ENCODE measurements around the gene NKAIN2. TPM values are rescaled to one million over a fixed set of nuclear protein-coding genes. Genes with fewer than 3 reads are reported as not detected.

NKAIN2 gene
- total and polyA plus RNA-seq, 9 of the 15 experiments (the other 6 are each of a cell fraction or from before 2014, with no cell fraction given), result not detected

DNA sequence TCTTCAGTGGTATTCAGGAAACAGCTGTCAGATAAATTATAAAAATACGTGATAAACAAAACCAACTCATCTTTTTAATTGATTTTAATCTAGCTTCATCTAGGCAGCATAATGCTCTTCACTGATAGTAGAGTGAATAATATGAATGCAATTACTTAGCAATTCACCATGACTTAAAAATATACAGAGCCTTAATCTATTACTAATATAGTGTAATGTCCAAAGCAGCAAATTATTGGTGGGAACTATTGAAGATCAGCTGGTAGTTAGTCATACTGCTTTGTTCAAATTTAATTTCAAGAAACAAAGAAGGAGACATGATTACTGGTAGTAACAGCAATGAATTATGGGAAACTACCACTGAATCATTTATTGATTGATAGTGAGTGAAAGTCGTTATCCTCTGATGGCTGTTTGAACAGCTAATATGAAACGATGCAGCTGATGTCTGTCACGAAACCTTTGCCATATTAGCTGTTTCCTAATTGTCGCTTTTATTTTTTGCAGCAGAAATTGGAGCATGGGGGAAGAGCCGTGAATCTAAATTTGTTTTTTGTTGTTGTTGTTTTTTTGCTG is 99.2 kb downstream of the NKAIN2 start:
- no TSS peak for BruUV-seq (replicated peaks)
- TF ChIP-seq ZNF444 (CRISPR knock-in tag; IDR thresholded peaks at IDR 0.05), result no peak
- TF ChIP-seq SIN3A (IDR thresholded peaks at IDR 0.05; ENCODE audit: borderline replicate concordance in 2 of 2, control insufficient read depth in 1 of 2, low read depth in 2 of 2, low read length in 2 of 2), result no peak
- no peak for TF ChIP-seq ZNF75A (CRISPR knock-in tag; IDR thresholded peaks at IDR 0.05)
- TF ChIP-seq LEF1 (IDR thresholded peaks at IDR 0.05), result no peak
- no peak for TF ChIP-seq PCBP1 (IDR thresholded peaks at IDR 0.05; ENCODE audit: low read depth, low read length, poor library complexity, severe bottlenecking)
- TF ChIP-seq POLR3G (IDR thresholded peaks at IDR 0.05; ENCODE audit: extremely low read depth, insufficient read length, insufficient replicate concordance), result no peak
- no peak for TF ChIP-seq SLC30A9 (CRISPR knock-in tag; IDR thresholded peaks at IDR 0.05)
- TF ChIP-seq BHLHE40 (IDR thresholded peaks at IDR 0.05; ENCODE audit: low read length), result no peak
- no peak for TF ChIP-seq ZNF239 (CRISPR knock-in tag; IDR thresholded peaks at IDR 0.05)
- no peak for TF ChIP-seq ZEB2 (IDR thresholded peaks at IDR 0.05)
- TF ChIP-seq, protein P1, sequence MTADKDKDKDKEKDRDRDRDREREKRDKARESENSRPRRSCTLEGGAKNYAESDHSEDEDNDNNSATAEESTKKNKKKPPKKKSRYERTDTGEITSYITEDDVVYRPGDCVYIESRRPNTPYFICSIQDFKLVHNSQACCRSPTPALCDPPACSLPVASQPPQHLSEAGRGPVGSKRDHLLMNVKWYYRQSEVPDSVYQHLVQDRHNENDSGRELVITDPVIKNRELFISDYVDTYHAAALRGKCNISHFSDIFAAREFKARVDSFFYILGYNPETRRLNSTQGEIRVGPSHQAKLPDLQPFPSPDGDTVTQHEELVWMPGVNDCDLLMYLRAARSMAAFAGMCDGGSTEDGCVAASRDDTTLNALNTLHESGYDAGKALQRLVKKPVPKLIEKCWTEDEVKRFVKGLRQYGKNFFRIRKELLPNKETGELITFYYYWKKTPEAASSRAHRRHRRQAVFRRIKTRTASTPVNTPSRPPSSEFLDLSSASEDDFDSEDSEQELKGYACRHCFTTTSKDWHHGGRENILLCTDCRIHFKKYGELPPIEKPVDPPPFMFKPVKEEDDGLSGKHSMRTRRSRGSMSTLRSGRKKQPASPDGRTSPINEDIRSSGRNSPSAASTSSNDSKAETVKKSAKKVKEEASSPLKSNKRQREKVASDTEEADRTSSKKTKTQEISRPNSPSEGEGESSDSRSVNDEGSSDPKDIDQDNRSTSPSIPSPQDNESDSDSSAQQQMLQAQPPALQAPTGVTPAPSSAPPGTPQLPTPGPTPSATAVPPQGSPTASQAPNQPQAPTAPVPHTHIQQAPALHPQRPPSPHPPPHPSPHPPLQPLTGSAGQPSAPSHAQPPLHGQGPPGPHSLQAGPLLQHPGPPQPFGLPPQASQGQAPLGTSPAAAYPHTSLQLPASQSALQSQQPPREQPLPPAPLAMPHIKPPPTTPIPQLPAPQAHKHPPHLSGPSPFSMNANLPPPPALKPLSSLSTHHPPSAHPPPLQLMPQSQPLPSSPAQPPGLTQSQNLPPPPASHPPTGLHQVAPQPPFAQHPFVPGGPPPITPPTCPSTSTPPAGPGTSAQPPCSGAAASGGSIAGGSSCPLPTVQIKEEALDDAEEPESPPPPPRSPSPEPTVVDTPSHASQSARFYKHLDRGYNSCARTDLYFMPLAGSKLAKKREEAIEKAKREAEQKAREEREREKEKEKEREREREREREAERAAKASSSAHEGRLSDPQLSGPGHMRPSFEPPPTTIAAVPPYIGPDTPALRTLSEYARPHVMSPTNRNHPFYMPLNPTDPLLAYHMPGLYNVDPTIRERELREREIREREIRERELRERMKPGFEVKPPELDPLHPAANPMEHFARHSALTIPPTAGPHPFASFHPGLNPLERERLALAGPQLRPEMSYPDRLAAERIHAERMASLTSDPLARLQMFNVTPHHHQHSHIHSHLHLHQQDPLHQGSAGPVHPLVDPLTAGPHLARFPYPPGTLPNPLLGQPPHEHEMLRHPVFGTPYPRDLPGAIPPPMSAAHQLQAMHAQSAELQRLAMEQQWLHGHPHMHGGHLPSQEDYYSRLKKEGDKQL (CRISPR knock-in tag; IDR thresholded peaks at IDR 0.05; ENCODE audit: borderline replicate concordance), result no peak
- TF ChIP-seq ZSCAN32 (CRISPR knock-in tag; IDR thresholded peaks at IDR 0.05), result no peak
- no peak for TF ChIP-seq FOXP4 (CRISPR knock-in tag; IDR thresholded peaks at IDR 0.05; ENCODE audit: borderline replicate concordance)
- no peak for TF ChIP-seq MEF2A (IDR thresholded peaks at IDR 0.05; ENCODE audit: control insufficient read depth, low read depth, low read length)
- no peak for TF ChIP-seq PURB (CRISPR knock-in tag; IDR thresholded peaks at IDR 0.05; ENCODE audit: low read depth)

More for the DNA sequence above, 99.2 kb downstream of the NKAIN2 start:
- H3K9me3 ChIP-seq (replicated peaks; ENCODE audit: control insufficient read depth, insufficient read depth, low read depth, low read length), result no peaks in the 10 kb centered on the region
- H3K36me3 ChIP-seq (ENCODE audit: control insufficient read depth, insufficient read depth, low read length), result no peaks in the 10 kb centered on the region
- no peak overlapping the region for H3K9ac ChIP-seq (ENCODE audit: insufficient read depth in 1 of 2, low read depth in 2 of 2, low read length in 2 of 2)
- H3K4me1 ChIP-seq (replicated peaks in 1 of 2; ENCODE audit: control insufficient read depth in 2 of 2, insufficient read depth in 2 of 2, low read length in 2 of 2), result no peaks in the 10 kb centered on the region
- no peak overlapping the region for H3K4me3 ChIP-seq
- no peaks in the 10 kb centered on the region for H3K79me2 ChIP-seq (ENCODE audit: control insufficient read depth, insufficient read depth, low read length)
- DNase-seq (ENCODE audit: extremely low read depth in 1 of 4, low spot score in 3 of 4) (no peak), FAIRE-seq (no peak), ATAC-seq (no peak)
- CTCF ChIA-PET (ENCODE audit: low intra/inter-chr PET ratio), result no interaction called here
- H2AFZ ChIP-seq (ENCODE audit: low read depth, low read length), result no peak overlapping the region
- 0% methylated on average over 6 of the region's 6 CpGs for WGBS (ENCODE audit: insufficient coverage, low coverage, missing lambda C conversion rate)
- intact Hi-C loops (cut with micrococcal nuclease) (no loop called here), in situ Hi-C loops (cut with MboI) (no loop called here)
- no peak overlapping the region for H3K4me2 ChIP-seq (ENCODE audit: insufficient read depth, low read length)
- H3K27me3 ChIP-seq (ENCODE audit: control insufficient read depth in 2 of 2, insufficient read depth in 2 of 2, low read length in 2 of 2), result no peaks in the 10 kb centered on the region
- no peak overlapping the region for H3K27ac ChIP-seq (ENCODE audit: extremely low read depth, low read depth, low read length)
- H4K20me1 ChIP-seq (replicated peaks; ENCODE audit: control insufficient read depth, insufficient read depth, low read length), result no peaks in the 10 kb centered on the region
- POLR2A ChIA-PET, result no interaction called here
- no peaks in the 10 kb centered on the region for H3K9me1 ChIP-seq (ENCODE audit: control insufficient read depth, insufficient read depth, low read length)
